HepG2 (cell line): Measurements from ENCODE around the gene TSEN34. TPM values are rescaled to one million over a fixed set of nuclear protein-coding genes. Genes with fewer than 3 reads are reported as not detected.

ENCODE experiments used
- ERF ChIP-seq: IDR thresholded peaks from 2 replicates; pipeline ENCODE4 v1.6.1; 2018; ENCODE audit warnings: missing biosample characterization, missing genetic modification reagents
- ETV5 ChIP-seq: IDR thresholded peaks from 2 replicates; pipeline ENCODE4 v1.6.1; 2018; ENCODE audit warnings: missing biosample characterization, missing genetic modification reagents, inconsistent platforms, borderline replicate concordance
- FOXP1 ChIP-seq, 2 experiments: fragments of 450-650 bp in 1 of 2; IDR thresholded peaks; 2 replicates each; pipeline ENCODE4 v1.6.1; 2017 to 2018; ENCODE audit warnings: antibody characterized with exemption in 1 of 2
- GATA4 ChIP-seq: sonication (generic); IDR thresholded peaks from 2 replicates; pipeline ENCODE4 v1.6.1; 2016; ENCODE audit warnings: antibody characterized with exemption, low read depth, borderline replicate concordance
- MXD4 ChIP-seq: IDR thresholded peaks from 2 replicates; pipeline ENCODE4 v1.6.1; 2016; ENCODE audit warnings: mild to moderate bottlenecking, missing biosample characterization, missing genetic modification reagents
- MYC ChIP-seq: sonication (generic); formaldehyde crosslinking; IDR thresholded peaks from 2 replicates; pipeline ENCODE4 v1.9.0; 2021; ENCODE audit warnings: missing genetic modification reagents, borderline replicate concordance
- NFYB ChIP-seq: sonication (generic); formaldehyde crosslinking; IDR thresholded peaks from 2 replicates; pipeline ENCODE4 v1.4.0; 2020; ENCODE audit warnings: missing genetic modification reagents
- PHF21A ChIP-seq: sonication (generic); formaldehyde crosslinking; IDR thresholded peaks from 2 replicates; pipeline ENCODE4 v1.5.0; 2020; ENCODE audit warnings: mild to moderate bottlenecking, missing genetic modification reagents
- SIN3A ChIP-seq: IDR thresholded peaks from 2 replicates; pipeline ENCODE4 v1.6.1; 2011; ENCODE audit warnings: low read depth, mild to moderate bottlenecking, control low read depth, low read length, borderline replicate concordance
- SPEN ChIP-seq: sonication (generic); formaldehyde crosslinking; IDR thresholded peaks from 2 replicates; pipeline ENCODE4 v1.5.1; 2020; ENCODE audit warnings: low read depth, mild to moderate bottlenecking, missing genetic modification reagents
- TMF1 ChIP-seq: sonication (generic); formaldehyde crosslinking; IDR thresholded peaks from 2 replicates; pipeline ENCODE4 v1.8.1; 2022; ENCODE audit warnings: low read depth, missing genetic modification reagents
- WIZ ChIP-seq: sonication (generic); formaldehyde crosslinking; IDR thresholded peaks from 2 replicates; pipeline ENCODE4 v1.5.1; 2020; ENCODE audit warnings: mild to moderate bottlenecking, missing genetic modification reagents
- ZNF605 ChIP-seq: sonication (generic); formaldehyde crosslinking; IDR thresholded peaks from 2 replicates; pipeline ENCODE4 v1.8.0; 2022; ENCODE audit warnings: mild to moderate bottlenecking, missing genetic modification reagents
- polyA plus RNA-seq, 8 experiments: library from polyadenylated mRNA; depleted of rRNA in 3 of 8; stranded (reverse) in 7 of 8; unstranded in 1 of 8; fragments of >200 nt; fragmentation: Illumina TruSeq in 4 of 8; extraction: Trizol in 4 of 8; gene quantifications; 2 replicates each; pipeline versions ENCODE4 v1.2.1 to v1.2.3, GENCODE V29; 2011 to 2016; ENCODE audit warnings: low read depth in 4 of 8, missing spikeins in 1 of 8, mixed read lengths in 1 of 8; ENCODE audit not compliant: insufficient read depth in 1 of 8
- total RNA-seq, 5 experiments: library from RNA; depleted of rRNA; stranded (reverse); fragments of >200 nt; fragmentation: Illumina TruSeq; extraction: Trizol; gene quantifications; 2 replicates each; pipeline ENCODE4 v1.2.3, GENCODE V29; 2016; ENCODE audit warnings: low read depth in 1 of 5
- TF ChIP-seq, protein P1 (sequence below): sonication (generic); formaldehyde crosslinking; IDR thresholded peaks from 2 replicates; pipeline ENCODE4 v1.4.0; 2020; ENCODE audit warnings: mild to moderate bottlenecking, missing genetic modification reagents
- TF ChIP-seq, protein P2 (sequence below): sonication (generic); formaldehyde crosslinking; IDR thresholded peaks from 2 replicates; pipeline ENCODE4 v1.4.0; 2020; ENCODE audit warnings: missing genetic modification reagents, borderline replicate concordance
- TF ChIP-seq, protein P3 (sequence below), 2 experiments: fragments of 450-650 bp in 1 of 2; sonication (generic) in 1 of 2; formaldehyde crosslinking; IDR thresholded peaks; 2 replicates each; pipeline versions ENCODE4 v1.5.0 to v1.8.0; 2020 to 2022; ENCODE audit warnings: mild to moderate bottlenecking in 1 of 2, missing genetic modification reagents in 1 of 2
- TF ChIP-seq, protein P4 (sequence below): sonication (generic); formaldehyde crosslinking; IDR thresholded peaks from 2 replicates; pipeline ENCODE4 v1.5.0; 2020; ENCODE audit warnings: missing genetic modification reagents, mild to moderate bottlenecking, borderline replicate concordance
- TF ChIP-seq, protein P5 (sequence below): sonication (generic); formaldehyde crosslinking; IDR thresholded peaks from 2 replicates; pipeline ENCODE4 v1.4.0; 2020; ENCODE audit warnings: missing genetic modification reagents

TSEN34 gene
- total and polyA plus RNA-seq, 2 of the 13 experiments (the other 11 are each of a cell fraction or from before 2014, with no cell fraction given): 55.1 to 65.4 TPM

DNA sequence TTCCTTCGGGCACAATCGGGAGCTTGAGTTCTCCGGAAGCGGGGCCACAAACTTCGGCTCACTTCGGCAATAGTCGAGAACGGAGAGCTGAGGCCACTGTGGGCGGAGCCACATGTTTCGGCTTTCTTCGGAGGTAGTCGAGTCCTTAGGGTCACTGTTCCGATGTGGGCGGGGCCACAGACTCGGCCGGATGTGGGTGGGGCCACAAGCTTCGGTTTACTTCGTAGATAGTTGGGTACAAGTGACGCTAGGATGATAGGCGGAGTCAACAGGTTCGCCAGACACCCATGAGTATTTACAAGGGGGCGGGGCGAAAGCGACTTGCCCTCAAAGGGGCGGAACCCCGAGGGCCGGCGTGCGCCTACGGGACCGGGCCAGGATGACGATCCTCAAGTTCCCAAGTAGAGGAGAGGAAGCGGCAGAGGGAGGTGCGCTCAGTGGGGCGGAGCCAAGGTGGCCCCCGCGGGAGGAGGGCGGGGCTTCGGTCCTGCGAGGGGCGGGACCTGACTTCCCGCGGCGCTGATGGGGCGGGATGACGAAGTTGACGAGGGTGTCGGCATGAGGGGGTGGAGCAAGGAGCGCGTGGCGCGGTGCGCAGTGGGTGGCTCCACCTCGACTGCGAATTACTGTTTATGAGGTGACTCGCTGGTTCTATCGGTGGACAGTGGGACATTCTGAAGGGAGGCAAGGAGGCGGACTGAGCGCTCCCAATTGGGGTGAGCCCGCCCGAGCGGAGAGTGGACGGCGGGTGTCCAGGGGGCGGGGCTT lies 1.2 kb upstream of the TSEN34 start (continued):
- TF ChIP-seq SPEN (CRISPR knock-in tag) (no peak), GATA4 (no peak), FOXP1 (IDR thresholded peaks at IDR 0.05) (peak; percentile 86), FOXP1 (CRISPR knock-in tag; IDR thresholded peaks at IDR 0.05) (peak; percentile 64), MXD4 (0 out of 2 replicates have a peak, but pooled peaks have one; percentile 64), TMF1 (no peak), ERF (CRISPR knock-in tag) (peak; percentile 55; the same call in 1 of the 2 replicates), ZNF605 (CRISPR knock-in tag) (0 out of 2 replicates have a peak, but pooled peaks have one; percentile 39), PHF21A (CRISPR knock-in tag) (peak; percentile 79), MYC (CRISPR knock-in tag) (peak; percentile 96), WIZ (CRISPR knock-in tag) (peak; percentile 79; the same call in 1 of the 2 replicates), ETV5 (peak; percentile 64; the same call in 1 of the 2 replicates), NFYB (CRISPR knock-in tag) (peak; percentile 50), SIN3A (peak; percentile 75; the same call in 1 of the 2 replicates)
- TF ChIP-seq, protein P1, sequence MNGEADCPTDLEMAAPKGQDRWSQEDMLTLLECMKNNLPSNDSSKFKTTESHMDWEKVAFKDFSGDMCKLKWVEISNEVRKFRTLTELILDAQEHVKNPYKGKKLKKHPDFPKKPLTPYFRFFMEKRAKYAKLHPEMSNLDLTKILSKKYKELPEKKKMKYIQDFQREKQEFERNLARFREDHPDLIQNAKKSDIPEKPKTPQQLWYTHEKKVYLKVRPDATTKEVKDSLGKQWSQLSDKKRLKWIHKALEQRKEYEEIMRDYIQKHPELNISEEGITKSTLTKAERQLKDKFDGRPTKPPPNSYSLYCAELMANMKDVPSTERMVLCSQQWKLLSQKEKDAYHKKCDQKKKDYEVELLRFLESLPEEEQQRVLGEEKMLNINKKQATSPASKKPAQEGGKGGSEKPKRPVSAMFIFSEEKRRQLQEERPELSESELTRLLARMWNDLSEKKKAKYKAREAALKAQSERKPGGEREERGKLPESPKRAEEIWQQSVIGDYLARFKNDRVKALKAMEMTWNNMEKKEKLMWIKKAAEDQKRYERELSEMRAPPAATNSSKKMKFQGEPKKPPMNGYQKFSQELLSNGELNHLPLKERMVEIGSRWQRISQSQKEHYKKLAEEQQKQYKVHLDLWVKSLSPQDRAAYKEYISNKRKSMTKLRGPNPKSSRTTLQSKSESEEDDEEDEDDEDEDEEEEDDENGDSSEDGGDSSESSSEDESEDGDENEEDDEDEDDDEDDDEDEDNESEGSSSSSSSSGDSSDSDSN (CRISPR knock-in tag): peak; percentile 23; the same call in 1 of the 2 replicates
- TF ChIP-seq, protein P2, sequence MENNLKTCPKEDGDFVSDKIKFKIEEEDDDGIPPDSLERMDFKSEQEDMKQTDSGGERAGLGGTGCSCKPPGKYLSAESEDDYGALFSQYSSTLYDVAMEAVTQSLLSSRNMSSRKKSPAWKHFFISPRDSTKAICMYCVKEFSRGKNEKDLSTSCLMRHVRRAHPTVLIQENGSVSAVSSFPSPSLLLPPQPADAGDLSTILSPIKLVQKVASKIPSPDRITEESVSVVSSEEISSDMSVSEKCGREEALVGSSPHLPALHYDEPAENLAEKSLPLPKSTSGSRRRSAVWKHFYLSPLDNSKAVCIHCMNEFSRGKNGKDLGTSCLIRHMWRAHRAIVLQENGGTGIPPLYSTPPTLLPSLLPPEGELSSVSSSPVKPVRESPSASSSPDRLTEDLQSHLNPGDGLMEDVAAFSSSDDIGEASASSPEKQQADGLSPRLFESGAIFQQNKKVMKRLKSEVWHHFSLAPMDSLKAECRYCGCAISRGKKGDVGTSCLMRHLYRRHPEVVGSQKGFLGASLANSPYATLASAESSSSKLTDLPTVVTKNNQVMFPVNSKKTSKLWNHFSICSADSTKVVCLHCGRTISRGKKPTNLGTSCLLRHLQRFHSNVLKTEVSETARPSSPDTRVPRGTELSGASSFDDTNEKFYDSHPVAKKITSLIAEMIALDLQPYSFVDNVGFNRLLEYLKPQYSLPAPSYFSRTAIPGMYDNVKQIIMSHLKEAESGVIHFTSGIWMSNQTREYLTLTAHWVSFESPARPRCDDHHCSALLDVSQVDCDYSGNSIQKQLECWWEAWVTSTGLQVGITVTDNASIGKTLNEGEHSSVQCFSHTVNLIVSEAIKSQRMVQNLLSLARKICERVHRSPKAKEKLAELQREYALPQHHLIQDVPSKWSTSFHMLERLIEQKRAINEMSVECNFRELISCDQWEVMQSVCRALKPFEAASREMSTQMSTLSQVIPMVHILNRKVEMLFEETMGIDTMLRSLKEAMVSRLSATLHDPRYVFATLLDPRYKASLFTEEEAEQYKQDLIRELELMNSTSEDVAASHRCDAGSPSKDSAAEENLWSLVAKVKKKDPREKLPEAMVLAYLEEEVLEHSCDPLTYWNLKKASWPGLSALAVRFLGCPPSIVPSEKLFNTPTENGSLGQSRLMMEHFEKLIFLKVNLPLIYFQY (CRISPR knock-in tag): 0 out of 2 replicates have a peak, but pooled peaks have one; percentile 20
- TF ChIP-seq, protein P3, sequence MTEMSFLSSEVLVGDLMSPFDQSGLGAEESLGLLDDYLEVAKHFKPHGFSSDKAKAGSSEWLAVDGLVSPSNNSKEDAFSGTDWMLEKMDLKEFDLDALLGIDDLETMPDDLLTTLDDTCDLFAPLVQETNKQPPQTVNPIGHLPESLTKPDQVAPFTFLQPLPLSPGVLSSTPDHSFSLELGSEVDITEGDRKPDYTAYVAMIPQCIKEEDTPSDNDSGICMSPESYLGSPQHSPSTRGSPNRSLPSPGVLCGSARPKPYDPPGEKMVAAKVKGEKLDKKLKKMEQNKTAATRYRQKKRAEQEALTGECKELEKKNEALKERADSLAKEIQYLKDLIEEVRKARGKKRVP (CRISPR knock-in tag; IDR thresholded peaks at IDR 0.05): peak in 1 of 2 experiments; percentile 32; a peak in 1 of 4 replicates
- TF ChIP-seq, protein P4, sequence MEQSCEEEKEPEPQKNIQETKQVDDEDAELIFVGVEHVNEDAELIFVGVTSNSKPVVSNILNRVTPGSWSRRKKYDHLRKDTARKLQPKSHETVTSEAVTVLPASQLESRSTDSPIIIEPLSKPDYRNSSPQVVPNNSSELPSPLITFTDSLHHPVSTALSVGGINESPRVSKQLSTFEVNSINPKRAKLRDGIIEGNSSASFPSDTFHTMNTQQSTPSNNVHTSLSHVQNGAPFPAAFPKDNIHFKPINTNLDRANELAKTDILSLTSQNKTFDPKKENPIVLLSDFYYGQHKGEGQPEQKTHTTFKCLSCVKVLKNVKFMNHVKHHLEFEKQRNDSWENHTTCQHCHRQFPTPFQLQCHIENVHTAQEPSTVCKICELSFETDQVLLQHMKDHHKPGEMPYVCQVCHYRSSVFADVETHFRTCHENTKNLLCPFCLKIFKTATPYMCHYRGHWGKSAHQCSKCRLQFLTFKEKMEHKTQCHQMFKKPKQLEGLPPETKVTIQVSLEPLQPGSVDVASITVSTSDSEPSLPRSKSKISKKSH (CRISPR knock-in tag): 0 out of 2 replicates have a peak, but pooled peaks have one; percentile 24
- TF ChIP-seq, protein P5, sequence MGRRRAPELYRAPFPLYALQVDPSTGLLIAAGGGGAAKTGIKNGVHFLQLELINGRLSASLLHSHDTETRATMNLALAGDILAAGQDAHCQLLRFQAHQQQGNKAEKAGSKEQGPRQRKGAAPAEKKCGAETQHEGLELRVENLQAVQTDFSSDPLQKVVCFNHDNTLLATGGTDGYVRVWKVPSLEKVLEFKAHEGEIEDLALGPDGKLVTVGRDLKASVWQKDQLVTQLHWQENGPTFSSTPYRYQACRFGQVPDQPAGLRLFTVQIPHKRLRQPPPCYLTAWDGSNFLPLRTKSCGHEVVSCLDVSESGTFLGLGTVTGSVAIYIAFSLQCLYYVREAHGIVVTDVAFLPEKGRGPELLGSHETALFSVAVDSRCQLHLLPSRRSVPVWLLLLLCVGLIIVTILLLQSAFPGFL (CRISPR knock-in tag): no peak
